Measurements from ENCODE around the gene PSRC1.

PSRC1 gene

DNA sequence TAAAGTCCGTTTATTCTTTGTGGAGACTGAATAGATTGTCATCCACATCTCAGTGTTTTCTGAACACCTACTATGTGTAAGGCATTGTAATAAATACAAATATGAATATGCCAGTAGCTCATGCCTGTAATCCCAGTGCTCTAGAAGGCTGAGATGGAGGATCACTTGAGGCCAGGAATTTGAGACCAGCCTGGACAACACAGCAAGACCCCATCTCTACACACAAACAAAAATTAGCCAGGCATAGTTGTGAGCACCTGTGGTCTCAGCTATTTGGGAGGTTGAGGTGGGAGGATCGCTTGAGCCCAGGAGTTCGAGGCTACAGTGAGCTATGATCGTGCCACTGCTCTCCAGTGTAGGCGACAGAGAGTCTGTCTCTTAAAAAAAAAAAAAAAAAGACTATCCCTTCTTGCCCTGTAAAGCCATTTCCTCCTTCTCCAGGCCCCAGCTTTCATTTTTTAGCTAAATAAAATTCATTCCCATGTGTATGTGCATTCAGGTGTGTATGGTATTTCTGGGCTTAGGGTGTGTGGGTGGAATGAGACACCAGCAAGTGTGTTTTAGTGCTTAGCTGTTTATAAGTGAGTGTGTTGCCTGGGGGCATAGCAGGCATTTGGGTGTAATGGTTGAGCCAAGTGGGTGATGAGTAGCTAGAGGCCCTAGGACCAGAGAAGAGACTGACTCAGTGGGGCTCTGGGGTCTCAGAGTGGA is 25.8 kb downstream of the PSRC1 start:
- DNase-seq: no peak

DNA sequence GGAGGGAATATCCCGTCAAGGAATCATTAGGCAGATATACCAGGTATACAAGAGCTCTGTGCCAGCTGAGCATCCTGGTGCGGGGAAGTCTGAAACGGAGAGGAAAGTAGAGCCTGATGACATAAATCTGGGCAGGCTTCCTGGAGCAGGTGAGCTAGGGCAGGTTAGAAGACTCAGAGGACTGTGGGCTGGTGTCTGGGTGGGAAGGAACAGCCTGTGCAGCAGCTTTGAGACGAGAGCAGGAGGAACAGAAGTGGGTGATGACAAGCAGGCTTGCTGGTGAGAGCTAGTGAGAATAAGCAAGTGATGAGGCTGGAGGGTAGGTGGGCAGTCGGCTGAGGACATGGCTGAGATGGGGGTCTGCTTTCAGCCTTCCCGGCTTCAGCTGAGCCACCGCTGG is 26.9 kb downstream of the PSRC1 start:
- no peak for DNase-seq

DNA sequence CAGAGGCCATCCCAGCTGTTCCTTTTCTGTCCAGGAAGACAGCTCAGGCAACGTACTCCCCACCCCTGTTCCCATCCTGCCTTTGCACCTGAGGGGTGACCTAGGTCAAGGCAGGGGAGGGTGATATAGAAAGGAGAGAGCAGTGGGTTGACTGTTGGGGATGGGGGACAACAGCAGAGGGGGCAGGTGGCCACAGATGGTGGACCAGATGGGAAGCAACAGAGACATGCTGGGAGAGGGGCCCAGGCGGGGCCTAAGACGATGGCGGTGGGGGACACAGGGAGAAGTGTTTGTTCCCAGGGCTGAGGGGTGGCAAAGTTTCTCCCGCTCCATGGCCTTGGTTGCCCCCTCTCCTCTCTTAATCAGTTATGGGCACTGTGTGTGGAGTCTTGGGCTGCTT is 27.3 kb downstream of the PSRC1 start:
- no peak for DNase-seq

DNA sequence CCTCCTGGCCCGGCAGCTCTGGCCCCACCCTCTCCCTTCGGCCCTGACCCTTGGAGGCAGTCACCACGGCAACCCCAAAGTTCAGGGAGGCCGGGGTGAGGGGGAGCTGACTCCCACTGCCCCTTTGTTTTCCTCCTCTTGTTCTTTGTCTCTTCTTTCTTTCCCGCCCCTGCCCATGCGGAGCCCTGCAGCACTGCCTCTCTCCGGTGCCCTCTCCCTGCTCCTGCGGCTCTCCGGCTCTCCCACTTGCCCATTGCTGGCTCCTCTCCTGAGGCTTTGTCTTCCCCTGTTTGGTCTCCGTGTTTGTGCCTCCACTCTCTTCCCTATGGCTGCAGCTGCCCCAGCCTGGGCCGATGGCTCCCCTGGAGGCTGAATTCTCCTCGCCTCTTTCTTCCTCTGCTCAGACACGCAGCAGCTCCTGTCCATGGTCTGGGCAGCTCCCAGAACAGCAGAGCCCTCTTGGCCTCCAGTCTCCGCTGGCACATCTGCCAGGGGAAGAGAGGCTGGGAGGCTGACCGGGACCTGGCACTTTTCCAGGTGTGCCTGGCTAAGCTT is 27.8 kb downstream of the PSRC1 start:
- DNase-seq: no peak

DNA sequence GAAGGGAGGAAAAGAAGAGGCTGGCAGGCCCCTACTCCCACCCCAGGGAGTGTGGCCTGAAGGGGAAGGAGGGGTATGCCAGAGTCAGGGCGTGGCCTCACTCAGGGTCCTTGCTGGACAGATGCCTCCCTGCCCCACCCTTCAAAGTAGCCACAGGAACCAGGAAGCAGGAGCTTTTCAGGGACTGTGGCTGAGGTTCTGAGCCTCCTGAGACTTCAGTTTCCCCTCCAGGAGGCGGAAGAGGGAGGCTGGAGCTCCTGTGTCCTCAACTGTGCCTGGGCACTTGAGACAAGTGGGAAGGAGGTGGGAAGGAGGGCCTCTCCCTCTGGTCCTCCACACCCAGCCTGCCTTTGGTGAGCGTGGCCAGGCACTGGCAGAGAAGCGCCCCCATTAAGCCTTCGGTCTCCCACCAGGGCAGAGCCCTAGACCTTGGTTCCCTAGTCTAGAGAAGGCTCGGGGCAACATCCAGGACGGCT is 28.3 kb downstream of the PSRC1 start:
- DNase-seq: no peak

DNA sequence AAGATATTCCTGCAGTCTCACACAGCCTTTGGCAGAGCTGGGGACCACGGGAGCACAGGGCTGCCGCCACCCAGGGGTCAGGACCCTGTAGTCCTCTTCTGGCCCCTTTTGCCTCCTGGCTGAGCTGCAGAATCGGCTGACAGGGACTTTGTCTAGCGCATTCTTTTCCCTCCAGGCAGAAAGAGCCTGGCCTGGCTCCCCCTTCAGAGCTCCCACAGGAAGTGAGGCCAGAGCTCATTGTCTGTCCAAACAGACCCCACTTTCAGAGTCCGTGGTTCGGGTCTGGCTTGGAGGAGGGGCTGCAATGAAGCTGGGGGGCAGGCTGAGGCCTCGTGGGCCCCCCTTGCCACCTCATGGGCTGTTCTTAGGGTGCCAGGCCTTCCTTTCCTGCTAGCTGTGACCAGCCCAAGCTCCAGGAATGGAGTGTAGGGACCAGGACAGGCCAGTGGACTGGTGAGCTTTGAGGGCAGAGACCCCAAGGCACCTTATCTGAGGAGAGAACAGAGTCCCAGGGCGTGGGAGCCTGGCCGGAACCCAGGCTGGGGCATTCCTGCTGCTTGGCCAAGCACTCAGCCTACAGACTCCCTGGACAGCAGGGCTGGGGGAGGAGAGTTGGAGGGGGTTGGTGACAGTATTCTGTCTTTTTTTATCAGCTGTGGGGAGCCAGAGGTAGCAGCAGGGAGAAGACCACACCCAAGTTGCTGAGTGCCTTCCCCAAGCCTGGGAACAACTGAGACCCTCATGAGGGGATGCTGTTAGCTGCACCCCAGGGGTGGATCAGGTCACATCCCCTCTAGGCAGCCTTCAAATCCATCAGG is 28.9 kb downstream of the PSRC1 start:
- DNase-seq: no peak

DNA sequence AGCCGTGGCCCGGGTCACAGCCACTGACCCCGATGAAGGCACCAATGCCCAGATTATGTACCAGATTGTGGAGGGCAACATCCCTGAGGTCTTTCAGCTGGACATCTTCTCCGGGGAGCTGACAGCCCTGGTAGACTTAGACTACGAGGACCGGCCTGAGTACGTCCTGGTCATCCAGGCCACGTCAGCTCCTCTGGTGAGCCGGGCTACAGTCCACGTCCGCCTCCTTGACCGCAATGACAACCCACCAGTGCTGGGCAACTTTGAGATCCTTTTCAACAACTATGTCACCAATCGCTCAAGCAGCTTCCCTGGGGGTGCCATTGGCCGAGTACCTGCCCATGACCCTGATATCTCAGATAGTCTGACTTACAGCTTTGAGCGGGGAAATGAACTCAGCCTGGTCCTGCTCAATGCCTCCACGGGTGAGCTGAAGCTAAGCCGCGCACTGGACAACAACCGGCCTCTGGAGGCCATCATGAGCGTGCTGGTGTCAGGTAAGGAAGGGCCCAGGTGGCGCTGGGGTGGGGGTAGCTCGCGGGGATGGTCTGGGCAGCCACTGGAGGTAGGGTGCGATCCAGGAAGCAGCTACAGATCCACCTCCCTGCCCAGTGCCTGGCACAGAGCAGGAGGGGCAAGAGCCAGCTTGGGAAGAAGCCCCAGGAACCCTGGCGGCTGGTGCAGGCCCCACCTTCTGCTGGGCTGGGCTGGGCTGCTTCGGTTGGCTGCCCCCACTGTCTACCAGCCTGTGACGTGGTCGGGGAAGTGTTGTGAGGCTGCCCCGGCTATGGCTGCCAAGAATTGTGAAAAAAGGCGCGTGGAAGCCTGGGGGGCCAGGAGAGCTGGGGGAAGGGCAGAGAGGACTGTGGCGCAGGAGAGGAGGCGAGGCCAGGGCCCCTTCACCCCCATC is 29.8 kb downstream of the PSRC1 start:
- DNase-seq: no peak

DNA sequence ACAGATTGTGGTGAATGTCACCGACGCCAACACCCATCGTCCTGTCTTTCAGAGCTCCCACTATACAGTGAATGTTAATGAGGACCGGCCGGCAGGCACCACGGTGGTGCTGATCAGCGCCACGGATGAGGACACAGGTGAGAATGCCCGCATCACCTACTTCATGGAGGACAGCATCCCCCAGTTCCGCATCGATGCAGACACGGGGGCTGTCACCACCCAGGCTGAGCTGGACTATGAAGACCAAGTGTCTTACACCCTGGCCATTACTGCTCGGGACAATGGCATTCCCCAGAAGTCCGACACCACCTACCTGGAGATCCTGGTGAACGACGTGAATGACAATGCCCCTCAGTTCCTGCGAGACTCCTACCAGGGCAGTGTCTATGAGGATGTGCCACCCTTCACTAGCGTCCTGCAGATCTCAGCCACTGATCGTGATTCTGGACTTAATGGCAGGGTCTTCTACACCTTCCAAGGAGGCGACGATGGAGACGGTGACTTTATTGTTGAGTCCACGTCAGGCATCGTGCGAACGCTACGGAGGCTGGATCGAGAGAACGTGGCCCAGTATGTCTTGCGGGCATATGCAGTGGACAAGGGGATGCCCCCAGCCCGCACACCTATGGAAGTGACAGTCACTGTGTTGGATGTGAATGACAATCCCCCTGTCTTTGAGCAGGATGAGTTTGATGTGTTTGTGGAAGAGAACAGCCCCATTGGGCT is 30.6 kb downstream of the PSRC1 start:
- no peak for DNase-seq

DNA sequence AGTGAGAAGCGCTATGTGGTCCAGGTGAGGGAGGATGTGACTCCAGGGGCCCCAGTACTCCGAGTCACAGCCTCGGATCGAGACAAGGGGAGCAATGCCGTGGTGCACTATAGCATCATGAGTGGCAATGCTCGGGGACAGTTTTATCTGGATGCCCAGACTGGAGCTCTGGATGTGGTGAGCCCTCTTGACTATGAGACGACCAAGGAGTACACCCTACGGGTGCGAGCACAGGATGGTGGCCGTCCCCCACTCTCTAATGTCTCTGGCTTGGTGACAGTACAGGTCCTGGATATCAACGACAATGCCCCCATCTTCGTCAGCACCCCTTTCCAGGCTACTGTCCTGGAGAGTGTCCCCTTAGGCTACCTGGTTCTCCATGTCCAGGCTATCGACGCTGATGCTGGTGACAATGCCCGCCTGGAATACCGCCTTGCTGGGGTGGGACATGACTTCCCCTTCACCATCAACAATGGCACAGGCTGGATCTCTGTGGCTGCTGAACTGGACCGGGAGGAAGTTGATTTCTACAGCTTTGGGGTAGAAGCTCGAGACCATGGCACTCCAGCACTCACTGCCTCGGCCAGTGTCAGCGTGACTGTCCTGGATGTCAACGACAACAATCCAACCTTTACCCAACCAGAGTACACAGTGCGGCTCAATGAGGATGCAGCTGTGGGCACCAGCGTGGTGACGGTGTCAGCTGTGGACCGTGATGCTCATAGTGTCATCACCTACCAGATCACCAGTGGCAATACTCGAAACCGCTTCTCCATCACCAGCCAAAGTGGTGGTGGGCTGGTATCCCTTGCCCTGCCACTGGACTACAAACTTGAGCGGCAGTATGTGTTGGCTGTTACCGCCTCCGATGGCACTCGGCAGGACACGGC is 31.4 kb downstream of the PSRC1 start:
- no peak for DNase-seq

DNA sequence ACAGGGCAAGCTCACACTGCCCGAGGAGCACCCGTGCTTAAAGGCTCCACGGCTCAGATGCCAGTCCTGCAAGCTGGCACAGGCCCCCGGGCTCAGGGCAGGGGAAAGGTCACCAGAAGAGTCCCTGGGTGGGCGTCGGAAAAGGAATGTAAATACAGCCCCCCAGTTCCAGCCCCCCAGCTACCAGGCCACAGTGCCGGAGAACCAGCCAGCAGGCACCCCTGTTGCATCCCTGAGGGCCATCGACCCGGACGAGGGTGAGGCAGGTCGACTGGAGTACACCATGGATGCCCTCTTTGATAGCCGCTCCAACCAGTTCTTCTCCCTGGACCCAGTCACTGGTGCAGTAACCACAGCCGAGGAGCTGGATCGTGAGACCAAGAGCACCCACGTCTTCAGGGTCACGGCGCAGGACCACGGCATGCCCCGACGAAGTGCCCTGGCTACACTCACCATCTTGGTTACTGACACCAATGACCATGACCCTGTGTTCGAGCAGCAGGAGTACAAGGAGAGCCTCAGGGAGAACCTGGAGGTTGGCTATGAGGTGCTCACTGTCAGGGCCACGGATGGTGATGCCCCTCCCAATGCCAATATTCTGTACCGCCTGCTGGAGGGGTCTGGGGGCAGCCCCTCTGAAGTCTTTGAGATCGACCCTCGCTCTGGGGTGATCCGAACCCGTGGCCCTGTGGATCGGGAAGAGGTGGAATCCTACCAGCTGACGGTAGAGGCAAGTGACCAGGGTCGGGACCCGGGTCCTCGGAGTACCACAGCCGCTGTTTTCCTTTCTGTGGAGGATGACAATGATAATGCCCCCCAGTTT is 32.3 kb downstream of the PSRC1 start:
- no peak for DNase-seq

DNA sequence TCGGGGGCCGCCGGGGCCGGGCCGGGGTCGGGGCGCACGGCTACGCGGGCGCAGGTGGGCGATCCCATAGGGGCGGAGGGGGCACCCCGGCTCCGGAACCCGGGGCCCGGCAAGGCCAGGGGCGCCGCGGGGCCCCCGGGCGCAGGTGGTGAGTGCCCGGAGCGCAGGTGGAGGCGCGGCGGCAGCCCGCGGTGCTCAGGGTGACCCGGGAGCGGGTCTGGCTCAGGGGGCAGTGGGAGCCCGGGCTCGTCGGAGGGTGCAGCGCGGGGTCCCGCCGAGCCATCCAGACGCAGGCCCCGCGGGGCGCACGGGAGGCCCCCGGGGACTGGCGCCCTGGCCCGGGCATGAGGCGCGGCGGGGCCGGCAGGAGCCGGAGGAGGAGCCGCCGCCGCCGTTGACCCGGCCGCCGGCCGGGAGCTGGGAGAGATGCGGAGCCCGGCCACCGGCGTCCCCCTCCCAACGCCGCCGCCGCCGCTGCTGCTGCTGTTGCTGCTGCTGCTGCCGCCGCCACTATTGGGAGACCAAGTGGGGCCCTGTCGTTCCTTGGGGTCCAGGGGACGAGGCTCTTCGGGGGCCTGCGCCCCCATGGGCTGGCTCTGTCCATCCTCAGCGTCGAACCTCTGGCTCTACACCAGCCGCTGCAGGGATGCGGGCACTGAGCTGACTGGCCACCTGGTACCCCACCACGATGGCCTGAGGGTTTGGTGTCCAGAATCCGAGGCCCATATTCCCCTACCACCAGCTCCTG is 33.1 kb downstream of the PSRC1 start:
- no peak for DNase-seq

DNA sequence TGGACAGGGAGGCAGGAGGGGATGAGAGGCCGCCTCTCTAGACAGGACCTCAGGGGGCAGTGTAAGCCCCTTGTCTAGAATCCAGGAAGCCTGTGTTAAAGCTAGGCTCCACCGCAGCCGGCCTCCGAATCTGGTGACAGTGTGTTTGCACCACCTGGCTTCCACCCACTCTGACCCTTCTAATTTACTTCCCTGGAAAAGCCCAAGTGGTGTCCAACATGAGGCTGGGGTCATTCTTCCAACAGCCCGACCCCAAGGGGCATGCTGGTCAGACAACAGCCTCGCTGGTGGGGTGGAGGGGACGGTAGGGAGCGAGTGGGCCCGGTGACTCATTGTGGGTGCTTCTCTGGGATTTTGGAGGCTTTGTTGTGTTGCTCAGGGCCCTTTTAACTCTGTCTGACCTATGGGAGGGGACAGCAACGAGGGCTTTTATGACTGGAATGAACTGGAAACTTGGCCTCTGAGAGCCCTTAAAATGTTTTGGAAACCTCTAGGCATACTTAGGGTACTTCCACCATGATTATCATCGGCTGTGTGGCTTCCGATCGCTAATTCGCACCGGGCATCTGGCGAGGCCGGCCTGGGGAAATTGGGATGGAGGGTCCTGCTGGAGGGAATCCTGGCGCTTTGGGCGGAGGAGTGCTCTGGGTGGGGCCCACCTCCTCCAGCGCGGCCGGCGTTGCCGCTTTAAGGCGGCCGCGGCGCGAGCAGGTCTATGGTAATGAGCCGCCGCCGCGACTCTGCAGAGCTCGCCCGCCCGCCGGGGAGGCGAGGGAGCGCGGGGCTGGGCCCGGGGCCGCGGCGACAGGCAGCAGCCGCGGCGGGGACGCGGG is 33.9 kb downstream of the PSRC1 start, which contains the start of gene CELSR2:
Gene CELSR2, plus strand, starts transcription at position 743 of the 833 bp plus-strand sequence. CDS start 541 bp downstream, outside the sequence.
- peak in 3 of 4 experiments; percentile 14 to 35 (median 16) for DNase-seq

DNA sequence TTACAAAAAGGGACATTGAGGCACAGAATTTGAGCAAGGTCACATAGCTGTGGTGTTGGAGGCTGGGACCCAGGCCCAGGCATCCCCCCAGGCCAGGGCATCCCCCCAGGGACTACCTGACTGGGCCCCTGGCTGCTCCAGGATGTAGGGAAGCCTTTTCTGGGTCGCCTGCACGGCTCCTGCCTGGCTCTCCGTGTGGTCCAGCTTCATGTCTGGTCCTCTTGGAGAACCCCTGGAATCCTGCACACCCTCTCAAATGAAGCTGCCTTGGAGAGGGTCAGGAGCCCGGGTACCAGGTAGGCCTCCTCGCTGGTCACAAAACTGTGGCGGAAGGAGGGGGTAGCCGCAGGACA is 34.5 kb downstream of the PSRC1 start:
- DNase-seq: no peak

DNA sequence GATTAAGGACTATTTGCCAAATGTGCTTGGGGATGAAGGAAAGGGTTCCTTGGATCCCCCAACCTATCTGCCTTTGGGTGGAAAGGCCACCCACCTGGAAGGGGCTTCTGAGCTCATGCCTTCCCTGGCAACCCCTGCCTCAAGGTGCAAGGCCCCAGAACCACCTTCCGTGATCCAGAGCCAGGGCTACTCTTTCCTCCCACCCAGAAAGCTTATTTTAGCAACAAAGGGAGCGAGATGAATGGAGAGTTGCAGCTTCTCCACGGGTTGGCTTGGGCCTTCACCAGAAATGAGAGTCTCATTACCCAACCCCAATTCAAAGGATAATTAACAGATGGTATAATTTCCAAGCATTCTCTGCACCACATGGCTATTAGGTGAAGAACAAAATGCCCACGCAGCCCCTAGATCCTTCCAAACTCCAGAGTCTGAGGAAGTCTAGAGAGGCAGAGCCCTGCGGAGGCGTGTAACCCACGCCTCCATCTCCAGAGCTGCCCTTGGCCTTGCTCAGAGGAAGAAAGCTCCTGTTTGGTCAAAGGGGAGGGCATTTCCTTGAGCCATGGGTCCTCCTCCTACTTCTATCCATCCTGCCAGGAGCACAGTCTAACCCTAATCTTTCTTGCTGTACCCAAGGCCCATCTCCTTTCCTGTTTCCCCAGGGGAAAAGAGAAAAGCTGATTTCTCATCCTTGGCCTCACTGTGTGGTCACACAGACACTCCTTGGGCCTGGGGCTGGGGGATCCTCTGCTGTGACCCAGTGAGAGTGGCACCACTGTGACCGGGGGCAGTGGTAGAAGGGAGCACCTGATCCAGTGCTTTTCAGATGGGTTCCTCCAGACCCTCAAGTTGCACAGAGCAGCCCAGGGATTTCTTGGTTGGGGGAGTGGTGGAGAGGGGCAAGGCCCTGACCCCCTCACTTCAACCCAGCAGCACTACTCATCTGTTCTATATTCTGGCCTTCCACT is 35.3 kb downstream of the PSRC1 start:
- DNase-seq: no peak

DNA sequence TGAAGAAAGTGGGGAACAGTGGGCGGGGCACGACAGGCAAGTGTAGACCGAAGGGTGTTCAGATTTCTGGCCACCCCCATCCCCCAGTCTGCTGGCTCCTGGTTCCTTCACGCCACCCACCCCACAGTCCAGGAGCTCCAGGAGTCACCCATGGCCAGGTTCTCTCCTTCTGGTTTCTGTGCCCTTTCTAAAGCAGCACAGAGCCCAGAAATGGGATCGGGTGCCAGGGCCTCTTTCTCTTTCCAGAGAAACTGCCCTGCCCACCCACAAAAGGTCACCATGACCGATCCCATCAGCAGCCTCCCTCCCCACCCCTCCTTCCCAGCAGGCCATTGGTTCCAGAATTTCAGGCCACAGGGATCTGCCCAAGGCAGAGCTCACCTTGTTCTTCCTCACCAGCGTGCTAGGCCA is 36.8 kb downstream of the PSRC1 start:
- DNase-seq: no peak

DNA sequence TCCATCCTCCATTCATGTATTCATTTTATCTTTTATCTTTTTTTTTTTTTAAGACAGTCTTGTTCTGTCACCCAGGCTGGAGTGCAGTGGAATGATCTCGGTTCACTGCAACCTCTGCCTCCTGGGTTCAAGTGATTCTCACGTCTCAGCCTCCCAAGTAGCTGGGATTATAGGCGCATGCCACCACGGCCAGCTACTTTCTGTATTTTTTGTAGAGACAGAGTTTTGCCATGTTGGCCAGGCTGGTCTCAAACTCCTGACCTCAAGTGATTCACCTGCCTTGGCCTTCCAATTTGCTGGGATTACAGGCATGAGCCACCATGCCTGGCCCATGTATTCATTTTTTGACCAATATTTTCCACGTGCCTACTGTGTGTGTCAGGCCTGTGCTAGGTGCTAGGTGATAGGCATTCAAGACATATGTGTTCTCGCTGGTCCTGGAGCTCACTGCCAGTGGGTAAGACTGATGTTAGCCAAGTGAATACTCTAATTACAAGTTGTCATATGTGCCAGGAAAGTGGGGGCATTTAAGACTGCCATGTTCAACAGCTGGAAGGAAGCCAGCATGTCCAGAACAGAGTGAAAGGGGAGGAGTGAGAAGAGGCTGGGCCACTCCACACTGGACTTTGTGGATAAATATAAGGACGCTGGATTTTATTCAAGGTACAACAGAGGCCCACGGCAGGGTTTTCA is 38.9 kb downstream of the PSRC1 start:
- no peak for DNase-seq

DNA sequence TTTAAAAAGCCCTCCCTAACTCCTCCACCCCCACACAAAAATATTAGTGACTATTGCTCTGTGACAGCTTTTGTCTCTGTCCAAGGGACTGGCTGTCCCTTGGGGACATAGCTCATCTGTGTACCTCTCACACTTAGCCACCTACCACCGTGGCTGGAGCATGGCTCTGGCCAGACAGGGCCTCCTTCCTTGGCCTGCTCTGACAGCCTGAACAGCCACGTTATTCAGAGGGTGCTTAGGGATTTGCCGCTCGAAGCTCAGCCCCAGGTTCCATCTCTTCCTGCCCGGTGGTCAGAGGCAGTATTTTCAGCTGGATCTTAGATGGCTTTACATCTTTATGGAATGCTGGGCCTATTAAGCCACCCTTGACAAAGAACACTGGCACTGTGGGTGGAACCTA is 39.7 kb downstream of the PSRC1 start:
- no peak for DNase-seq

Data from activated naive CD4-positive, alpha-beta T cell (primary cell).